IPS-15b (cell line): ENCODE data around the gene KIAA1755.

Experiments used
- H3K27me3 ChIP-seq: one replicate; pipeline ENCODE4 v1.6.1; 2013; ENCODE audit warnings: low read length; ENCODE audit not compliant: control insufficient read depth, insufficient read depth
- H3K36me3 ChIP-seq: one replicate; pipeline ENCODE4 v1.6.1; 2013; ENCODE audit warnings: low read length; ENCODE audit not compliant: control insufficient read depth, insufficient read depth
- H3K4me1 ChIP-seq: one replicate; pipeline ENCODE4 v1.6.1; 2013; ENCODE audit warnings: mild to moderate bottlenecking, low read length; ENCODE audit not compliant: control insufficient read depth, insufficient read depth
- H3K4me3 ChIP-seq: one replicate; pipeline ENCODE4 v1.5.1; 2013; ENCODE audit warnings: low read depth, low read length
- H3K9ac ChIP-seq: one replicate; pipeline ENCODE4 v1.6.1; 2013; ENCODE audit warnings: low read depth, mild to moderate bottlenecking, low read length
- H3K9me3 ChIP-seq: one replicate; pipeline ENCODE4 v1.6.1; 2013; ENCODE audit warnings: mild to moderate bottlenecking, low read length; ENCODE audit not compliant: control insufficient read depth, insufficient read depth

KIAA1755 gene

GRCh38 chr20:38246357-38247165, 14.0 kb downstream of the KIAA1755 start:
- Histone ChIP-seq H3K27me3 (no peaks in the 10 kb centered on the region), H3K9ac (no peak overlapping the region), H3K4me1 (no peaks in the 10 kb centered on the region), H3K4me3 (no peak overlapping the region), H3K9me3 (peaks cover 10% of the 10 kb centered on the region), H3K36me3 (no peaks in the 10 kb centered on the region)

- Histone ChIP-seq H3K9me3 (peaks cover 10% of the 10 kb centered on the region), H3K4me1 (no peaks in the 10 kb centered on the region), H3K36me3 (no peaks in the 10 kb centered on the region), H3K9ac (no peak overlapping the region), H3K4me3 (no peak overlapping the region), H3K27me3 (no peaks in the 10 kb centered on the region)
These were observed 14.8 kb downstream of the KIAA1755 start for GRCh38 chr20:38245753-38246152.

GRCh38 chr20:38243709-38244020, 16.9 kb downstream of the KIAA1755 start:
- no peaks in the 10 kb centered on the region for H3K27me3 ChIP-seq
- H3K9ac ChIP-seq, result no peak overlapping the region
- no peaks in the 10 kb centered on the region for H3K4me1 ChIP-seq
- H3K9me3 ChIP-seq, result peaks cover 10% of the 10 kb centered on the region
- H3K36me3 ChIP-seq, result no peaks in the 10 kb centered on the region
- H3K4me3 ChIP-seq, result no peak overlapping the region

- peaks cover 2% of the 10 kb centered on the region for H3K27me3 ChIP-seq
- no peaks in the 10 kb centered on the region for H3K36me3 ChIP-seq
- no peak overlapping the region for H3K9ac ChIP-seq
- peaks cover 10% of the 10 kb centered on the region for H3K9me3 ChIP-seq
- no peak overlapping the region for H3K4me3 ChIP-seq
- no peaks in the 10 kb centered on the region for H3K4me1 ChIP-seq
These were observed 17.5 kb downstream of the KIAA1755 start for GRCh38 chr20:38242848-38243708.

GRCh38 chr20:38241201-38241600, 19.3 kb downstream of the KIAA1755 start:
- Histone ChIP-seq H3K9me3 (peaks cover 10% of the 10 kb centered on the region), H3K4me1 (no peaks in the 10 kb centered on the region), H3K9ac (no peak overlapping the region), H3K4me3 (no peak overlapping the region), H3K27me3 (peaks cover 2% of the 10 kb centered on the region), H3K36me3 (no peaks in the 10 kb centered on the region)

GRCh38 chr20:38239441-38239840, 21.1 kb downstream of the KIAA1755 start:
- H3K27me3 ChIP-seq, result peaks cover 2% of the 10 kb centered on the region
- no peaks in the 10 kb centered on the region for H3K4me1 ChIP-seq
- H3K9me3 ChIP-seq, result peaks cover 10% of the 10 kb centered on the region
- H3K36me3 ChIP-seq, result no peaks in the 10 kb centered on the region
- no peak overlapping the region for H3K9ac ChIP-seq
- H3K4me3 ChIP-seq, result no peak overlapping the region

- no peak overlapping the region for H3K4me3 ChIP-seq
- peaks cover 2% of the 10 kb centered on the region for H3K27me3 ChIP-seq
- H3K4me1 ChIP-seq, result no peaks in the 10 kb centered on the region
- no peak overlapping the region for H3K9ac ChIP-seq
- no peaks in the 10 kb centered on the region for H3K36me3 ChIP-seq
- H3K9me3 ChIP-seq, result peaks cover 10% of the 10 kb centered on the region
These were observed 21.7 kb downstream of the KIAA1755 start for GRCh38 chr20:38238829-38239228.

GRCh38 chr20:38237381-38237780, 23.2 kb downstream of the KIAA1755 start:
- Histone ChIP-seq H3K9me3 (peaks cover 5% of the 10 kb centered on the region), H3K9ac (no peak overlapping the region), H3K36me3 (no peaks in the 10 kb centered on the region), H3K4me1 (no peaks in the 10 kb centered on the region), H3K27me3 (peaks cover 2% of the 10 kb centered on the region), H3K4me3 (no peak overlapping the region)

- Histone ChIP-seq H3K36me3 (no peaks in the 10 kb centered on the region), H3K9ac (no peak overlapping the region)
These were observed 28.9 kb downstream of the KIAA1755 start for GRCh38 chr20:38231531-38232121.

GRCh38 chr20:38230957-38231526, 29.5 kb downstream of the KIAA1755 start:
- Histone ChIP-seq H3K4me1 (no peaks in the 10 kb centered on the region), H3K9me3 (no peaks in the 10 kb centered on the region), H3K36me3 (no peaks in the 10 kb centered on the region), H3K4me3 (no peak overlapping the region), H3K9ac (no peak overlapping the region), H3K27me3 (no peaks in the 10 kb centered on the region)

More at GRCh38 chr20:38231531-38232121, 28.9 kb downstream of the KIAA1755 start:
- no peaks in the 10 kb centered on the region for H3K27me3 ChIP-seq
- H3K9me3 ChIP-seq, result no peaks in the 10 kb centered on the region
- H3K4me3 ChIP-seq, result no peak overlapping the region
- no peaks in the 10 kb centered on the region for H3K4me1 ChIP-seq

GRCh38 chr20:38230253-38230551, 30.3 kb downstream of the KIAA1755 start:
- H3K4me3 ChIP-seq, result no peak overlapping the region
- no peak overlapping the region for H3K9ac ChIP-seq

More at GRCh38 chr20:38230253-38230551, 30.3 kb downstream of the KIAA1755 start:
- no peaks in the 10 kb centered on the region for H3K9me3 ChIP-seq
- H3K27me3 ChIP-seq, result no peaks in the 10 kb centered on the region
- H3K36me3 ChIP-seq, result no peaks in the 10 kb centered on the region
- no peaks in the 10 kb centered on the region for H3K4me1 ChIP-seq
